GM19035 (cell line): ENCODE measurements around the gene COPZ1.

Source experiments
- ATAC-seq: cut with Tn5 transposase; IDR thresholded peaks from one replicate; pipeline ENCODE4 v1.9.1; 2021; ENCODE audit not compliant: unreplicated experiment

Gene COPZ1

DNA sequence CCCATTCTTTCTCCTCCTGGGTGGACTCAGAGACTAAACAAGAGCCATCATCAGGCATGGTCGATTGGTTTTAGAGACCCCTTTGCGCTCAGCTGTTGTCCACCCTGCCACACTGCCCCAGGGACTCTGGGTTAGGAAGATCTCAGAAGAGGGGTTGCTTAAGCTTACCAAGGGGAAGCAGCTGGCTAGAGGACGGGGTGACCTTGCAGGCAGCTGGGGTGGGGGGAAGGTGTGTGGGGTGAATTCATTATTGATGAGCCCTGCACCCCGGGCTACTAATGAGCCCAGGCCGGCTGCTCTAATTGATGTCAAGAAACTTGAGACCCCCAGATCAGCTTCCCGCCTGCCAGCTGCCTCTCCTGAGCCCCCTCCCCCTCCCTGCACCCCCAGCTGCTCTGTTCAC lies 68.3 kb downstream of the COPZ1 start:
- ATAC-seq, result no peak

- ATAC-seq, result no peak
Observed at GRCh38 chr12:54393743-54394142, 68.8 kb downstream of the COPZ1 start.

- ATAC-seq, result no peak
Observed at GRCh38 chr12:54394281-54394719, 69.4 kb downstream of the COPZ1 start.

DNA sequence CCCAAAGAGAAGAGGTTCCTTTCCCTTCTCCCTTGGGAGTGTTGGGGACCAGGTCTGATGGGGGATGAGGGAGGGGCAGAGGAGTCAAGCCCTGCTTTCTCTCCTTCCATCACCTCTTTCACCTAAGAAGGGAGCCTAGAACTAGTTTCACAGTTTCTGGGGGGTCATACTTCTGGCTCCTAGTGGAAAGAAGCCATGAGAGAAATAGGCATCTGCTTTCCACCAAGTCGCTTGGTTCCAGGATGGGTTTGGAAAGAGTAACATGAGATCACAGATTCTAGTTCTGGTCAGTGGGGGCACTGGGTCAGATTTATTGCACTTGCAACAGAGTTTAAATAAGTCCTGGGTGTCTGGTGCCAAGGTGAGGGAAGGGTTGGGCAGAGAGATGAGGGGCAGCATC lies 70.1 kb downstream of the COPZ1 start:
- ATAC-seq, result no peak

- no peak for ATAC-seq
Observed at GRCh38 chr12:54395545-54395944, 70.6 kb downstream of the COPZ1 start.

- no peak for ATAC-seq
Observed at GRCh38 chr12:54397157-54397556, 72.2 kb downstream of the COPZ1 start.

- no peak for ATAC-seq
Observed at GRCh38 chr12:54398218-54398617, 73.3 kb downstream of the COPZ1 start.

DNA sequence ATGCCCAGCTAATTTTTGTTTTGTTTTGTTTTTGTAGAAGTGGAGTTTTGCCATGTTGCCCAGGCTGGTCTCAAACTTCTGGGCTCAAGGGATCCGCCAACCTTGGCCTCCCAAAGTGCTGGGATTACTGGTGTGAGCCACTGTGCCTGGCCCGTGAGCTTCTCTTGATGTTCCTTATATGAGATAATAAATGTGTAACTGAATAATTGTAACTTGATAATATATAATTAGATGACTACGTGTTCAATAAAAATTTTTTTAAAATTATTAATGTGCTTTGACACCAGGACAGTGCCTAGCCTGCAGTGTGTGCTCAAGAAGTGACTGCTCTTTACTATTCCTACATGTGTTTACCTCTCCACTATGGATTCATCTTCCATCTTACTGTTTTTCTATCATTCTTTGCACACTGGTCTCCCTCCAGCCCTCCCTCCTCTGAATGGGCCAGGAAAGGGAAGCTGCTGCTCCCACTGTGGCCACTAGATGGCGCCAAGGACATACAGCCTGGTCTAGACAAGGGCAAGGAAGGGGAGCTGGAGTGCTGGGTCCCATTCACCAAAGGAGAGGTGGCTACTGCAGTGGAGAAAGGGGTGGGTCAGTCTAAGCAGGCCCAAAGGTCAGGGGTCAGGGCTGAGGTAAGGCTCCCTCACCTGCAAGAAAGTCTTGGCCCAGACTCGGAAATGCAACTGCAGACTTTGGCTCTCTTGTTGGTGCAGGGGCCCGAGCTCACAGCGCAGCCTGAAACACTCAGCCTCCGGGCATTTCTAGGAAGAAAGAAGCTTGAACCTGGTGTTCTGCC lies 74.3 kb downstream of the COPZ1 start:
- ATAC-seq, result peak; percentile 83

DNA sequence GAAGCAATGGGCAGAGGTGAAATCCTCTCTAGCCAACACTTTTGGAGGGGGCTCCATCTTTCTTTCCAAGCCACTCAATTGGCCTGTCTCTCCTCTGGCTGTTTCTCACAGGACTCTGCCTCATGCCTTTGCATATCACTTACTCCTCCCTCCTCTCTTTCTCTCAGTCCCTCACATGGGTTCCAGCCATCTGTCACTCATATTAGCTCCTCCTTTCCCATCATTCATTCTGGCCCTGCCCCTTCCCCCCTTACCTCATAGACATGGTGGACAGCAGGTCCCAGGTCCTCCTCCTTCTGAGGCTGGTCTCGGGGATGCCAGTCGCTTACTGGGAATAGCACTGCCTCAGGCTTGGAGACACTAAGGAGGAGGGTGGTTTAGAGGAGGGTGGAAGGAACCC lies 76.2 kb downstream of the COPZ1 start:
- ATAC-seq, result no peak
